Endometrial microvascular endothelial cells (primary cell): ENCODE data around the gene GPRC5C. TPM values are rescaled to one million over a fixed set of nuclear protein-coding genes. Genes with fewer than 3 reads are reported as not detected.

Source experiments
- in situ Hi-C: cut with HindIII; loops from 2 replicates; pipeline ENCODE4 v1.10.0; 2017; ENCODE audit warnings: low sequenced_read_pairs, low pct_unique_long_range_greater_than_20kb; ENCODE audit errors: inconsistent ontology term
- total RNA-seq: library from RNA; depleted of rRNA; stranded (reverse); fragments of >200 nt; gene quantifications from one replicate; pipeline ENCODE4 v1.2.3, GENCODE V29; 2015; ENCODE audit errors: inconsistent ontology term

The GPRC5C gene
- total RNA-seq, 1 donor from 2014 or later, result not detected

DNA sequence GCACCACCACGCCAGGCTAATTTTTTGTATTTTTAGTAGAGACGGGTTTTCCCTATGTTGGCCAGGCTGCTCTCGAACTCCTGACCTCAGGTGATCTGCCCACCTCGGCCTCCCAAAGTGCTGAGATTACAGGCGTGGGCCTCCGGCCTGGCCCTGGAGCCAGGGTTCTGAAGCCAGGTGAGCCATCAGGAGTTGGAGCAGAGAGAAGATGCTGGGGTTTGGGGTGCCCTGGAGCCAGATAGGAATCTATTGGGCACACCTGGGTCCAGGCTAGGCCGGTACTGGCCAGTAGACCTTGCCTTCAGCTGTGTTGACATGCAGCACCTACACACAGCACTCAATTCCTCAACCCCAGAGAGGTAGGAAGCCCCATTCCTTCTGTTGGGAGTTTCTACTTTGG lies 29.1 kb downstream of the GPRC5C start:
- in situ Hi-C loops, result no loop called here

DNA sequence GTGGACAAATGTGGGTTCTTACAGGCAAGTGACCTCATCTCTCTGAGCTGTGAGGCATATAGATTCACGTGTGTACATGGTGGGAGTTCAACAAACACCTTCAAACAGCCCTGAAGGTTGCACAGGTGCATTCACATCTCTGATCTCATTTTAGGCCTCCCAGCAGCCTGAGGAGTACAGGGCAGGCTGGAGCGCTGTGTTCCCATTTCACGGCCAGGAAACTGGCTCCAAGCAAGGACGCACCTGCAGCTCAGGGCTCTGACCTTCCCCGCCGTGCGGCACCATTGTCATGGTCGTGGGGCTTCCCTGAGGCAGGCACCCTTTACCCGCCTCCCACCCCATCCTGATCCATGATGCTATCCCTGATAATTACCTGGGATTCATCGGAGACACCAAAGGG lies 29.7 kb downstream of the GPRC5C start:
- in situ Hi-C loops, result no loop called here

DNA sequence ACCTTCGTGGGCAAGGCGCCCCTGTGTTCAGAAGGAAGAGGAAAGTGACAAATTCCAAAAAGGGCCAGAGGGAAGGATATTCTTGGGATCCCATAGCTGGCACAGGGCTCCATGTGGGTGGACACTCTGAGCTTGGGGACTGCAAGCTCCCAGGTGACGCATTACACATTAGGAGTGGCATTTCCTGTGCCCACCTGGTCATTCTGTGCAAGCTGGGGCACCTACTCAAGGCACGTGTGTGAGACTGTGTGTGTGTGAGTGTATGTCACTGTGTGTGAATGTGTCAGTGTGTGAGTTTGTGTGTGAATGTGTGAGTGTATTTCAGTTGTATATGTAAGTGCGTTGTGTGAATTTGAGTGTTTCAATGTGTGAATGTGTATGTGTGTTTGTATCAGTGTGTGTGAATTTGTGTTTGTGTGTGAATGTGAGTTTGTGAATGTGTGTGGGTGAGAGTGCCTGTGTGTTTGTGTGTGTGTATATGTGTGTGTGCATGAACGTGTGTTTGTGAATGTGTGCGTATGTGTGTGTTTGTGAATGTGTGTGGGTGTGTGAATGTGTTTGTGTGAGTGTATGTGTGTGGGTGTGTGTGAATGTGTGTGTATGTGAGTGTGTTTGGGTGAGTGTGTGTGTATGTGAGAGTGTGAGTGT lies 33.0 kb downstream of the GPRC5C start:
- in situ Hi-C loops, result no loop called here

DNA sequence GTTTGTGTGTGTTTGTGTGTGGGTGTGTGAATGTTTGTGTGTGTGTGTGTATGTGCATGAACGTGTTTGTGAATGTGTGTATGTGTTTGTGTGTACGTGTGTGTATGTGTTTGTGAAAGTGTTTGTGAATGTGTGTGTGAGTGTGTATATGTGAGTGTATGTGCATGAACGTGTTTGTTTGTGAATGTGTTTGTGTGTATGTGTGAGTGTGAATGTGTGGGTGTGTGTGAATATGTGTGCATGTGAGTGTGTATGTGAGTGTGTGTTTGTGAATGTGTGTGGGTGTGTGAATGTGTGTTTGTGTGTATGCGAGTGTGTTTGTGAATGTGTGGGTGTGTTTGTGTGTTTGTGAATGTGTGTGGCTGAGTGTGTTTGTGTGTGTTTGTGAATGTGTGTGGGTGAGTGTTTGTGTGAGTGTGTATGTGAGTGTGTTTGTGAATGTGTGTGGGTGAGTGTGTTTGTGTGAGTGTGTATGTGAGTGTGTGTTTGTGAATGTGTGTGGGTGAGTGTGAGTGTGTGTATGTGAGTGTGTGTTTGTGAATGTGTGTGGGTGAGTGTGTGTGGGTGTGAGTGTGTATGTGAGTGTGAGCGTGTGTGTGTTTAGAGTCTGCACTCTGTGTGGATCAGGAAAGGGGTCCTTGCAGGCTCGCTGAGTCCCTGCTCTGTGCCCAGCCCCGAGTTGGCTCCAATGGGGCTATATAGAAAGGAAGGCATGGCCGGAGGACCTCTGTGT lies 33.7 kb downstream of the GPRC5C start:
- in situ Hi-C loops, result no loop called here

DNA sequence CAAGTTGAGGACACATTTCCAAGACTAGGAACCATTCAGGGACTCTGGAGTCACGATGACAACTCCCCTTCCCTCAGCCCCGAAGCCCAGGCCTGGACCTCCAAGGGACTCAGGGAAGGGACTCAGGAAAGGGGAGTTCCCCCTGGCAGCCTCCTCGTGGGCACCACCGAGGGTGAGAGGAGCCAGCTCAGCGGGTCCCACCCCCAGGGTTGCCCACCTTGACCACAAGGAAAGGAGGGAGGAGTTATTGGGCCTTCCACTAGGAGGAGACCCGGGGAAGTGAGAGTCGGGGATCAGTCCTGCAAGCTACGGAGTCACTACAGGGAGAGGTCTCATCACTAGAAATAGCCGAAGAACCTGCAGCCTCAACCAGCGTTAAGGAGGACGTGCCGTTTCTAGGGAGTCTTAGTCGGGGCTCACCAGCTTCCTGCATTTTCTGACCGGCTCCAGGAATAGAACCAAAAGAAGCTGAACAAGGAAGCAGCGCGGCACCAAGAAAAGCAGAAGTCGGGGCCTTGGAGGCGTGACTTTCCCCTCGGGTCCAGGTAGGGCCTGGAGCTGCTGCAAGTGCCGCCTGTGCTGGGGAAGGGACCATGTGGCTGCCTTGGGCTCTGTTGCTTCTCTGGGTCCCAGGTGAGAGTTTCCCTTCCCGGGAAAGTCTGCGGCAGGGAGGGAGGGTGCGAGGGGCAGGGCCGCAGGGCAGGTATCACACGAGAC lies 34.4 kb downstream of the GPRC5C start, which contains the start of gene CD300A:
TSS of gene CD300A (plus strand) at position 524 of the 717 bp plus-strand sequence. CDS start at position 594, 70 bp downstream.
- in situ Hi-C loops, result no loop called here

DNA sequence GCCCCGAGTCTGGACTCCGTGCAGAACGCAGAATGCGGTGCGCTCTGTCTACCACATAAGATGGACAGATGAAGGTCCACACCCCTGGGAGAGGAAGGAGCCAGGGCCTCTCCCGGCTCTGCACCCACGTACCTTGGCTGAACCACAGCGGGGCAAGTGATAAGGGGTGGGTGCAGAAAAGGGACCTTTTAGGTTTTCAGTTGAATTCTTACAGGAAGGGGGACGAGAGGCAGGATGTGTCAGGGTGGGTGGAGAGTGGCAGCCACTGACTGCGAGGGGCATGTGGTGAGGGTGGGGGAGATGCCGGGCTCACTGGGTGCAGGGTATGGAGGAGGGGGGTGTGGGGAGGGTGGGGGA lies 34.9 kb downstream of the GPRC5C start:
- in situ Hi-C loops, result no loop called here

DNA sequence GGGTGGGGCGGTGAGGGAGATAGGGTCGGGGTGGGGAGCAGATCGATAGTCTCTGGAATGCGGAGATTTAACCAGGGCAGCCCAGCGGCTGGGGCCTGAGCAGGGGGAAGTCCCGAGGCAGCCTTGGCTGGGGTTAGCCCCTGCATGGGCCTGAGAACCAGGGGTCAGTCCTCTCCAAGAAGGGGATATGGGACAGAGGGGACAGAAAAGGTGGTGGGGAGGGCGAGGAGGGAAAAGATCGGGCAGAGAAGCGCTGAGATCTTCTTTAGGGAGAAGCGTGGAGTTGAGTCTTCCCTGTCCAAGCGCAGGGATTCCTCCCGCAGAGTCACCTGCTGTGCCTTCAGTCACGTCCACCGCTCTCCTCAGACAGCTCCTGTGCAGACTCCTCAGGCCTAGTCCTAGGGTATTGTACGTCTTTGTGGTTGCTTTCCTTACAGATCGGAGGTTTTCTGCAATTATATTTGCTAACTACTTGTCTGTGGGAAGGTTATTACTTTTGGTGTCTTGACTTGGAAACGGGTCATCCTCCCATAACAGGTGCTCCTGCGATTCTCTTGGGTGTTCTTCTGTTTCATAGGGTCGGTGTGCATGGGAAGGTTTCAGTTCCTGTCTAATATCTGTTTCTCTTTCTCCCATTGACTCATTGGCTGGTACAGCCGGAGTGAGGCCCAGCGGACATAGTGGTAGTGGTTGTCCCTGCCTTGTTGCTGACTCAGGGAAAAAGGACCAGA lies 35.5 kb downstream of the GPRC5C start:
- in situ Hi-C loops, result no loop called here

DNA sequence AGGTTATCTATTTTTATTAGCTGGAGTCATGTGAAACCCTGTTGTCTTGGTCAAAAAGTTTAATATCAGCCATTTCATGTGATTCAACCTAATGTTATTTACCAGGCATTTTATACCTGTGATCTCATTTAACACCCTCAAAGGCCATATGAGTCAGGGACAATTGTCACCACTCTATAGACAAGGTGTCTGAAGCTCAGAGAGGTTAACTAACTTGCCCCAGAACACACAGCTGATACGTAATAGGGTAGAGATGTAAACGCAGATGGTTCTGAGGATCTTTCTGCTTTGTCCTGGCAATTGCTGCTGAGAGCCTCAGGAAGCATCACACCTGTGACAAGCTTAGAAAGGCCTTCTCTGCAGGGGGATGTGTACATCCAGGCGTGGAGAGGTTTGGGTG lies 39.5 kb downstream of the GPRC5C start:
- in situ Hi-C loops, result no loop called here

DNA sequence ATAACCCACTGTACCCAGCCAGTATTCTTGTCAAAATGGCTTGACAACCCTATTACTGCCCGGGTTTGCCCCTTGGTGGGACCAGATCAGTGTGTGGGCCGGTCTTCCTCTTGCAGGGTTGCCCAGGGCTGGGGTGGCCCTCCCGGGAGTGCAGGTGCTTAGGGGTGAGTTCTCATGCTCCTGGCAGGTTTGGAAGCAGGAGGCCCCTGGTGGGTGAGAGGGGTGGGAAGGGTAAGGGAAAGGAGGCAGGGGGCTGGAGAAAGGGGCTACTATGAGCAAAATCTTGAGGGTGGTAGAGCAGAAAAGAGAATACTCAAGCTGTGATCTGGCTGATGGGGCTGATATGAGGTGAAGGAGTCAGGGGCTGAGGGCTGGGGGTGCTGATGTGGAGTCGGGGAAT lies 41.0 kb downstream of the GPRC5C start:
- in situ Hi-C loops, result no loop called here

DNA sequence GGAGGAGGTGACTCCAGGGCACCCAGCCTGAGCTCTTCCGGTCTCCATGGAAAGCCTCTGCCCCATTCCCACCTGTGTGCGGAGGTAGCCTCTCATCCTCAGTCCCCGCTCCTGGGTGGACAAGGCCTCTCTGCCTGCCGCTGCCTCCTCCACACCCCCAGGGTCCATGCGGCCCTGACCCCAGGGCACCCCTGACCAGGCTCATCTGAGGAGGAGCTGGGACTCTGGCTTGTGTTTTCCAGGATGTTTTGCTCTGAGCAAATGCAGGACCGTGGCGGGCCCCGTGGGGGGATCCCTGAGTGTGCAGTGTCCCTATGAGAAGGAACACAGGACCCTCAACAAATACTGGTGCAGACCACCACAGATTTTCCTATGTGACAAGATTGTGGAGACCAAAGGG lies 41.4 kb downstream of the GPRC5C start:
- in situ Hi-C loops, result no loop called here

DNA sequence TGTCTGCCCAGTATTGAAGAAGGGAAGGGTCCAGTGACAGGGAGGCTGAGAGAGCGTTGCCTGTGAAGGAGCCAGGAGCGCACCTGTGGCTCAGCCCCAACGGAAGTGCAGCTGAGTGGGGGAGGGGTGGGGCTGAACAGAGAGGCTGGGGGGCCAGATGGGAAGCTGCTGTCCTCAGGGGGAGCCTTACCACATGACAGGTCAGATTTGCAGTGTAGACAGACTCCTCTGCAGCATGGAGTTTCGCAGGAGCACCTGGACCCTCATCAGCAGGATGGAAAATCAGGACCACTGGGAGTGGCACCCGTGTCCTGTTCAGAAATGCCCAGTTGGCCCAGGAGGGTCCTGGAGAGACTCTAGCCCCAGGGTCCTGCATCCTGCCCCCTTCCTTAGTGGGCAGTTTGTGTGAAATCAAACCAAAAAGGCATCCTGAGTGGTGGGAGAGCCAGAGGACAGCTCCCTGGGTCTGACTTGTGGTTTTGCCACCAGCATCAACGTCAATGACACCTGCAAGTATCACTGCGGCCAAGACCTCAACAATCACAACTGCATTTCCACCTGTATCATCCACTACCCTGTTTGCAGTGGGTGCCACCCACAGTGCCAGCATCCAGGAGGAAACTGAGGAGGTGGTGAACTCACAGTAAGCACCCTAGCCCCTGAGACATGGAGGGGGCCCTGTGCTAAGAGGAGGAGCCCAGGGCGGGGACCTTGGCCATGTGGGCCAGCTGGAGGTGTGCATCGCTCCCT lies 42.3 kb downstream of the GPRC5C start:
- in situ Hi-C loops, result no loop called here

DNA sequence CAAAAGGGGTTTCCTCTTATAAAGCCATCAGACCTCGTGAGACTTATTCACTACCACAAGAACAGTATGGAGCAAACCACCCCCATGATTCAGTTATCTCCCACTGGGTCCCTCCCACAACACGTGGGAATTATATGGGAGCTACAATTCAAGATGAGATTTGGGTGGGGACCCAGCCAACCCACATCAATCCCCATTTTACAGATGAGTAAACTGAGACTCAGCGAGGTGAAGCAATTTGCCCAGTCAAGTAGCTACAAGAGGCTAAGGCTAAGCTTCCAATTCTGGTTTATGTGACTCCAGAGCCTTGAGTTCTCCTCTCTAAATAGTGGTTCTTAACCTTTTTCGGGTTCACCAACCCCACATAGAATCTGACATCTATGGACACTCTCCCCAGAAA lies 43.3 kb downstream of the GPRC5C start:
- in situ Hi-C loops, result no loop called here

DNA sequence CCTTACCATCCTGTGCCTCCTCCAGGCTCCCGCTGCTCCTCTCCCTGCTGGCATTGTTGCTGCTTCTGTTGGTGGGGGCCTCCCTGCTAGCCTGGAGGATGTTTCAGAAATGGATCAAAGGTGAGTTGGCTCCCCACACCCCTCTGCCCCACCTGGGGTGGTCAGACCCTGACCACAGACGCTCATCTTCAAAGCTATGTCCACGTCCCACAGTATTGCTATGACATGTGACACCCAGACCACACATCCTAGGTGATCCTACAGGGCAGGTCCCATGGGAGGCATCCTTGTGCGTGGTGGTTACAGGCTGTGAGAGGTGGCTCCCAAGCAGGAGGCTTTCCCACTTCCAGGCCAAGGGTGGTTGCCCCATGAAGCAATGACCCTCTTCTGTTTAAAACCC lies 45.5 kb downstream of the GPRC5C start:
- in situ Hi-C loops, result no loop called here

DNA sequence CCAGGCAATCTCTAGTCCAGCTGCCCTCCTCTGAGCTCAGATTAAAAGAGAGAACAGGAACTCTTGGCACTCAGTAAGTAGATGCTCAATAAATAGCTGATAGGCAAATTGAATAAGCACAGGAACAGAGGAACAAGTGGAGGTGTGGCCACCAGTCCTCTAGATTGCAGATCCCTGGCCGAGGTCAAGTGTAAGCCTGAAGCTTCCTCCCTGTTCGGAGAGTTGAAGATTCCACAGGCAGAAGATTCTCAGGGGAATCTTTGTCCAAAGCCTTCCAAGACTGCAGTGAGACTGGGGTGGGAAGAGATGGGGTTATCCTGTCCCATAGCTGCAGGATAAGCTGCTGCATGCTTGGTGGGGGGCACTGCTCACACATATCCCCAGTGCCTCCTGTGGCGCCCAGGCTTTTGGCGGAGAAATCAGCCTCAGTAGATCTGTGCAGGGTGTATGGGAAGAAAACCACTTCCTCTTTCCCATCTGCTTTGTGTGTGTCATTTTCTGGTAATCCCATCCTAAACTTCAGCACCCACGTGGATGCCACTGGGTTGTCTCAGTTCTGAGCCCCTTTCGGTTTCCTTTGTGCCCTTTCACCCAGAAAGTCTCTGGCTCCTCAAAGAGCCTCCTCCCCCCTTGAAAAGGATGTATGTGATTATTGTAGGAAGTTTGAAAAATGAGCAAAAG lies 46.7 kb downstream of the GPRC5C start:
- in situ Hi-C loops, result no loop called here

DNA sequence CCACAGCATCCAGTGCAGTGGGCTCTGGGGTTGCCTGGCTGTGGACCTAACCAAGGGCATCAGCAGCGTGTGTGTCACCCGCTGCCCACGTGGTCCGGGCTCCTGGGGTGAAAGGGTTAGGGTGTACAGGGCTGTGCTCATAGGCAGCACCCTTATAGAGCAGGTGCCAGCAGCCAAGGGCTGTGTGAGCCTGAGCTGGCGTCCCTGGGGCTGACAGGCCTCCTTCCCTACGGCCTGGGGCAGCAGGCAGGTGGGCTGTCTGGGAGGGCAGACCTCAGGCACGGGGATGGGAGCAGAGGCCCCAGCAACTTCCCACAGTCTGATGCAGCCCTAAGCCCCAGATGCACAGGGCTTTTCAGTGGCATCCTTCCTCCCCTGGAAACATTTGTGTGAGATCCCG lies 48.4 kb downstream of the GPRC5C start:
- in situ Hi-C loops, result no loop called here

DNA sequence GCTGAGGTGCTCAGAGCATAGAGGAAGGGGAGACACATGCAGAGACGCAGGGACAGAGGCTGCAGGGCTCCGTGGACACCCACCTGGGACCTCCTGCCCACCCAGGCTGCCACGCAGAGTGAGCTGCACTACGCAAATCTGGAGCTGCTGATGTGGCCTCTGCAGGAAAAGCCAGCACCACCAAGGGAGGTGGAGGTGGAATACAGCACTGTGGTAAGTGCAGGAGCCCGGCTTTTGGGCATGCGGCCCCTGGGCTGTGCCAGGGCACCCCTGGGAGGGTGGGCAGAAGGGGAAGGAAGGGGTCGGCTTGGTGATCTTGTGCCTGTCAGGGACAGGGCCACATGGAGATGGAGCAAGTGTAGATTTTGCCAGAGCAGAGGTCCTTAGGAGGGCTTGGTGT lies 49.7 kb downstream of the GPRC5C start:
- in situ Hi-C loops, result no loop called here

DNA sequence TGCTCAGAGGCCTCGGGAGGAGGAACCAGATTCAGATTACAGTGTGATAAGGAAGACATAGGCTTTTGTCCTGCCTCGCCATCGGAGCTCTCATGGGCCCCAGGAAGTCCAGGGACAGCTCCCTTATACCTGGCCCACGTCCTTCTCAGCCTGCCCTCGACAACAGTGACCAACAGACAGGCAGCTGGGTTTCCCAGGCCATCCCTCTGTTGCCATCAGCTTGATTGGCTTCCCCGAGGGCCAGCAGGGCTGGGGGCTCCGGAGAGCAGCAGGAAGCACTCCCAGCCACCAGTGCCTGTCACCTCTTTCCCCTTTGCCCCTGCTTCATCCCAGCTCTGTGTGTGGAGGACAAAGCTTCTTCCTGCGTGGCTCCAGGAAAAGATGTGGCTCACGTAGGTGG lies 52.2 kb downstream of the GPRC5C start:
- in situ Hi-C loops, result no loop called here

DNA sequence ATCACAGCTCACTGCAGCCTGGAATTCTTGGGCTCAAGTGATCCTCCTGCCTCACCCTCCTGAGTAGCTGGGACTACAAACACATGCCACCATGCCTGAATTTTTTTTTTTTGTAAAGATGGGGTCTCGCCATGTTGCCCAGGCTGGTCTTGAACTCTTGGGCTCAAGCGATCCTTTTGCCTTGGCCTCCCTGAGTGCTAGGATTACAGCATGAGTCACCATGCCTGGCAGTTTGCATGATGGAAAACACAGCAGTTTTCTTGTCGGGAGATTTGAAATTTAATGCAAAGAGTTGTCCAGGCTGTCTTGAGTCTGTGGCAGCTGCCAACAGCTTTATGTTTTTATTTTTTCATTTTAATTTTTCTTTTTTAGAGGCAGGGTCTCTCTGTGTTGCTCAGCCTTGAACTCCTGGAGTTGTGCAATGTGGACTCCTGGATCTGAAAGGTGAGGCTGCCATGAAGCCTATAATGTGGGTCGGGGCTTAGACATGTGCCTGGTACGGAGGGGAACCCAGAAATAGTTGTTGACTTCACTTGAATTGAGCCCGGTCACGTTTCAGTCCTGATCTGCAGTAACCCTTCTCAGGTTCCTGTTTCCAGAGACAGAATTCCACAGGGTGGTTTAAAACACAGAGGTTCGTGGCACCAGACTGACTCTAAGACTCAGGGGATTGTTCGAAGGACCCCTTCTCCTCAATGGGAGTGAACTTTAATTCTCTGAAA lies 53.3 kb downstream of the GPRC5C start:
- in situ Hi-C loops, result no loop called here
